Activated CD4-positive, alpha-beta memory T cell treated with anti-CD3 and anti-CD28 coated beads for 36 hours (primary cell): ENCODE results near the gene PARVB. TPM values are rescaled to one million over a fixed set of nuclear protein-coding genes. Genes with fewer than 3 reads are reported as not detected.

ENCODE experiments used
- CTCF ChIA-PET: fragments of 350-600 bp; sonication (Branson Sonifier 250); formaldehyde crosslinking; loops from one replicate; lab custom pipeline; 2021; ENCODE audit warnings: antibody characterized with exemption, inconsistent platforms; lab: Charles Lee
- POLR2A ChIA-PET: fragments of 350-600 bp; sonication (Branson Sonifier 250); formaldehyde crosslinking; loops from one replicate; lab custom pipeline; 2021; ENCODE audit warnings: antibody characterized with exemption; lab: Charles Lee
- DNase-seq: peaks from one replicate; pipeline ENCODE4 v3.0.0-alpha.2; 2020
- H3K27ac Mint-ChIP-seq: one replicate; pipeline ENCODE4 v1.8.0; 2021; ENCODE audit warnings: mixed read lengths
- H3K27me3 Mint-ChIP-seq: one replicate; pipeline ENCODE4 v1.8.0; 2021; ENCODE audit warnings: mixed read lengths
- H3K36me3 Mint-ChIP-seq: one replicate; pipeline ENCODE4 v1.8.0; 2021; ENCODE audit warnings: mixed read lengths
- H3K4me1 Mint-ChIP-seq: one replicate; pipeline ENCODE4 v1.8.0; 2021; ENCODE audit warnings: low read depth, mixed read lengths
- H3K4me3 Mint-ChIP-seq: one replicate; pipeline ENCODE4 v1.8.0; 2021; ENCODE audit warnings: mild to moderate bottlenecking, mixed read lengths
- H3K9me3 Mint-ChIP-seq: one replicate; pipeline ENCODE4 v1.8.0; 2021; ENCODE audit warnings: mixed read lengths
- intact Hi-C: fragments of 100-400 bp; cut with micrococcal nuclease; formaldehyde crosslinking; loops from one replicate; pipeline ENCODE4 v1.15.1; 2023
- total RNA-seq, 2 experiments: library from RNA; stranded (reverse); gene quantifications; one replicate each; pipeline ENCODE4 v1.2.3, GENCODE V29; 2021

The PARVB gene
- total RNA-seq, 2 experiments from 2014 or later, result 77.8 to 82.8 TPM

GRCh38 chr22:44163536-44163935 lies 139.4 kb downstream of the PARVB start:
- Mint-ChIP-seq H3K36me3 (peaks cover 5% of the 10 kb centered on the region), H3K9me3 (no peaks in the 10 kb centered on the region), H3K4me3 (no peak overlapping the region), H3K27me3 (no peaks in the 10 kb centered on the region), H3K4me1 (no peaks in the 10 kb centered on the region), H3K27ac (no peak overlapping the region)
- ChIA-PET POLR2A (no interaction called here), CTCF (no interaction called here)
- no peak for DNase-seq
- intact Hi-C loops, result no loop called here

GRCh38 chr22:44164031-44164430 lies 139.9 kb downstream of the PARVB start:
- no peaks in the 10 kb centered on the region for H3K4me1 Mint-ChIP-seq
- H3K27ac Mint-ChIP-seq, result no peak overlapping the region
- no peaks in the 10 kb centered on the region for H3K9me3 Mint-ChIP-seq
- H3K27me3 Mint-ChIP-seq, result no peaks in the 10 kb centered on the region
- no peak overlapping the region for H3K4me3 Mint-ChIP-seq
- intact Hi-C loops, result no loop called here
- POLR2A ChIA-PET, result no interaction called here
- DNase-seq, result no peak
- H3K36me3 Mint-ChIP-seq, result peaks cover 2% of the 10 kb centered on the region
- CTCF ChIA-PET, result no interaction called here

- no peaks in the 10 kb centered on the region for H3K27me3 Mint-ChIP-seq
- DNase-seq, result no peak
- intact Hi-C loops, result no loop called here
- CTCF ChIA-PET, result no interaction called here
- POLR2A ChIA-PET, result interaction anchor here (0.6 kb wide), 1 partner anchor 14 kb away, joined by 3 read pairs; no protein-coding TSS in a partner anchor
- H3K4me1 Mint-ChIP-seq, result no peaks in the 10 kb centered on the region
- peaks cover 2% of the 10 kb centered on the region for H3K36me3 Mint-ChIP-seq
- no peak overlapping the region for H3K27ac Mint-ChIP-seq
- H3K9me3 Mint-ChIP-seq, result no peaks in the 10 kb centered on the region
- H3K4me3 Mint-ChIP-seq, result no peak overlapping the region
Measured at GRCh38 chr22:44165286-44165874, 141.3 kb downstream of the PARVB start.

GRCh38 chr22:44166498-44167276 lies 142.6 kb downstream of the PARVB start:
- no peak overlapping the region for H3K4me3 Mint-ChIP-seq
- no peak for DNase-seq
- H3K36me3 Mint-ChIP-seq, result peaks cover 2% of the 10 kb centered on the region
- ChIA-PET POLR2A (no interaction called here), CTCF (interaction anchor here (0.8 to 1.0 kb wide), 2 partner anchors 15 kb away, joined by 3 read pairs; partner anchors contain the start of gene PARVG)
- intact Hi-C loops, result no loop called here
- H3K27ac Mint-ChIP-seq, result no peak overlapping the region
- no peaks in the 10 kb centered on the region for H3K9me3 Mint-ChIP-seq
- H3K4me1 Mint-ChIP-seq, result no peaks in the 10 kb centered on the region
- H3K27me3 Mint-ChIP-seq, result no peaks in the 10 kb centered on the region

- H3K4me3 Mint-ChIP-seq, result no peak overlapping the region
- no peak for DNase-seq
- H3K9me3 Mint-ChIP-seq, result no peaks in the 10 kb centered on the region
- CTCF ChIA-PET, result interaction anchor here (0.8 kb wide), 1 partner anchor 14 kb away, joined by 3 read pairs; no protein-coding TSS in a partner anchor
- H3K27ac Mint-ChIP-seq, result no peak overlapping the region
- no peaks in the 10 kb centered on the region for H3K4me1 Mint-ChIP-seq
- POLR2A ChIA-PET, result no interaction called here
- H3K27me3 Mint-ChIP-seq, result no peaks in the 10 kb centered on the region
- intact Hi-C loops, result no loop called here
- peaks cover 2% of the 10 kb centered on the region for H3K36me3 Mint-ChIP-seq
Measured at GRCh38 chr22:44167501-44167900, 143.4 kb downstream of the PARVB start.

- H3K4me1 Mint-ChIP-seq, result no peaks in the 10 kb centered on the region
- ChIA-PET POLR2A (no interaction called here), CTCF (no interaction called here)
- intact Hi-C loops, result no loop called here
- no peaks in the 10 kb centered on the region for H3K27me3 Mint-ChIP-seq
- no peaks in the 10 kb centered on the region for H3K9me3 Mint-ChIP-seq
- no peak for DNase-seq
- peaks cover 2% of the 10 kb centered on the region for H3K36me3 Mint-ChIP-seq
- no peak overlapping the region for H3K4me3 Mint-ChIP-seq
- no peak overlapping the region for H3K27ac Mint-ChIP-seq
Measured at GRCh38 chr22:44168206-44168605, 144.1 kb downstream of the PARVB start.

GRCh38 chr22:44170470-44170869 lies 146.4 kb downstream of the PARVB start:
- no peaks in the 10 kb centered on the region for H3K4me1 Mint-ChIP-seq
- no peaks in the 10 kb centered on the region for H3K27me3 Mint-ChIP-seq
- no peak overlapping the region for H3K4me3 Mint-ChIP-seq
- peaks cover 2% of the 10 kb centered on the region for H3K36me3 Mint-ChIP-seq
- no peak overlapping the region for H3K27ac Mint-ChIP-seq
- intact Hi-C loops, result no loop called here
- no peak for DNase-seq
- ChIA-PET POLR2A (no interaction called here), CTCF (no interaction called here)
- H3K9me3 Mint-ChIP-seq, result no peaks in the 10 kb centered on the region

GRCh38 chr22:44171561-44171960 lies 147.5 kb downstream of the PARVB start:
- Mint-ChIP-seq H3K27me3 (no peaks in the 10 kb centered on the region), H3K4me3 (no peak overlapping the region), H3K9me3 (no peaks in the 10 kb centered on the region), H3K27ac (no peak overlapping the region), H3K4me1 (no peaks in the 10 kb centered on the region), H3K36me3 (peaks cover 2% of the 10 kb centered on the region)
- no peak for DNase-seq
- ChIA-PET POLR2A (no interaction called here), CTCF (no interaction called here)
- intact Hi-C loops, result no loop called here

- intact Hi-C loops, result no loop called here
- Mint-ChIP-seq H3K4me3 (no peak overlapping the region), H3K36me3 (peaks cover 2% of the 10 kb centered on the region), H3K27ac (no peak overlapping the region), H3K27me3 (no peaks in the 10 kb centered on the region), H3K9me3 (no peaks in the 10 kb centered on the region), H3K4me1 (no peaks in the 10 kb centered on the region)
- CTCF ChIA-PET, result interaction anchor here (0.6 kb wide), 1 partner anchor 38 kb away, joined by 6 read pairs; no protein-coding TSS in a partner anchor
- DNase-seq, result no peak
- POLR2A ChIA-PET, result no interaction called here
Measured at GRCh38 chr22:44172370-44173108, 148.4 kb downstream of the PARVB start.

GRCh38 chr22:44173154-44173553 lies 149.1 kb downstream of the PARVB start:
- Mint-ChIP-seq H3K27me3 (no peaks in the 10 kb centered on the region), H3K27ac (no peak overlapping the region), H3K36me3 (no peaks in the 10 kb centered on the region), H3K4me1 (no peaks in the 10 kb centered on the region), H3K9me3 (no peaks in the 10 kb centered on the region), H3K4me3 (no peak overlapping the region)
- ChIA-PET CTCF (no interaction called here), POLR2A (no interaction called here)
- DNase-seq, result no peak
- intact Hi-C loops, result no loop called here

GRCh38 chr22:44175676-44176075 lies 151.6 kb downstream of the PARVB start:
- Mint-ChIP-seq H3K36me3 (no peaks in the 10 kb centered on the region), H3K27ac (no peak overlapping the region), H3K9me3 (no peaks in the 10 kb centered on the region), H3K4me1 (peaks cover 5% of the 10 kb centered on the region), H3K4me3 (no peak overlapping the region), H3K27me3 (no peaks in the 10 kb centered on the region)
- CTCF ChIA-PET, result no interaction called here
- POLR2A ChIA-PET, result no interaction called here
- DNase-seq, result no peak
- intact Hi-C loops, result no loop called here
